Hepatocyte (in vitro differentiated cells): ENCODE results near the gene ERC2. TPM values are rescaled to one million over a fixed set of nuclear protein-coding genes. Genes with fewer than 3 reads are reported as not detected.

Source experiments
- DNase-seq: peaks from one replicate; pipeline ENCODE4 v3.0.0-alpha.2; 2016; ENCODE audit warnings: low spot score
- H2AFZ ChIP-seq: fragments of 200-600 bp; sonication (generic); 2 replicates; pipeline ENCODE4 v1.6.0; 2016; ENCODE audit warnings: antibody characterized with exemption, mild to moderate bottlenecking
- H3K27ac ChIP-seq: fragments of 200-600 bp; sonication (generic); 2 replicates; pipeline ENCODE4 v1.5.1; 2016; ENCODE audit warnings: mild to moderate bottlenecking
- H3K27me3 ChIP-seq: fragments of 200-600 bp; sonication (generic); 2 replicates; pipeline ENCODE4 v1.6.1; 2016
- H3K36me3 ChIP-seq: fragments of 200-600 bp; sonication (generic); replicated peaks from 2 replicates; pipeline ENCODE4 v1.5.1; 2016; ENCODE audit warnings: low read depth; ENCODE audit not compliant: insufficient read depth
- H3K4me1 ChIP-seq: fragments of 200-600 bp; sonication (generic); 2 replicates; pipeline ENCODE4 v1.5.1; 2016; ENCODE audit warnings: mild to moderate bottlenecking, moderate library complexity; ENCODE audit not compliant: insufficient read depth
- H3K4me2 ChIP-seq: fragments of 200-600 bp; sonication (generic); 2 replicates; pipeline ENCODE4 v1.6.0; 2016
- H3K4me3 ChIP-seq: fragments of 200-600 bp; sonication (generic); 2 replicates; pipeline ENCODE4 v1.5.1; 2016; ENCODE audit warnings: mild to moderate bottlenecking
- H3K79me2 ChIP-seq: fragments of 200-600 bp; sonication (generic); 2 replicates; pipeline ENCODE4 v1.6.0; 2017; ENCODE audit warnings: mild to moderate bottlenecking
- H3K9me2 ChIP-seq: fragments of 200-600 bp; sonication (generic); replicated peaks from 2 replicates; pipeline ENCODE4 v1.6.0; 2017; ENCODE audit warnings: mild to moderate bottlenecking; ENCODE audit not compliant: insufficient read depth
- H3K9me3 ChIP-seq: fragments of 200-600 bp; sonication (generic); 2 replicates; pipeline ENCODE4 v1.5.1; 2016; ENCODE audit warnings: low read depth, mild to moderate bottlenecking
- H4K20me1 ChIP-seq: fragments of 200-600 bp; sonication (generic); 2 replicates; pipeline ENCODE4 v1.6.0; 2016; ENCODE audit warnings: mild to moderate bottlenecking; ENCODE audit not compliant: insufficient read depth, poor library complexity, severe bottlenecking
- EZH2 ChIP-seq: fragments of 200-600 bp; sonication (generic); IDR thresholded peaks from 2 replicates; pipeline ENCODE4 v1.6.1; 2016; ENCODE audit warnings: antibody characterized with exemption, mild to moderate bottlenecking, borderline replicate concordance
- EZH2phosphoT487 ChIP-seq: fragments of 200-600 bp; sonication (generic); IDR thresholded peaks from one replicate; pipeline ENCODE4 v1.6.1; 2018; ENCODE audit warnings: antibody characterized with exemption, mild to moderate bottlenecking, low read depth, moderate library complexity; ENCODE audit not compliant: unreplicated experiment, severe bottlenecking
- WGBS: methylation state at CpG from one replicate; pipeline ENCODE4 v1.1.6; 2016; ENCODE audit warnings: low lambda C conversion rate; ENCODE audit errors: missing lambda C conversion rate; 5-methylcytosine and 5-hydroxymethylcytosine counted together
- polyA plus RNA-seq: library from polyadenylated mRNA; unstranded; fragments of >200 nt; fragmentation: Nextera tagmentation; extraction: Ambion mirVana; gene quantifications from 2 replicates; pipeline ENCODE4 v1.2.1, GENCODE V29; 2016
- total RNA-seq: library from RNA; depleted of rRNA; stranded (reverse); fragments of >200 nt; gene quantifications from 2 replicates; pipeline ENCODE4 v1.2.3, GENCODE V29; 2014
- TF ChIP-seq, protein P1 (sequence below): fragments of 200-600 bp; sonication (generic); IDR thresholded peaks from 2 replicates; pipeline ENCODE4 v1.5.1; 2016; ENCODE audit warnings: antibody characterized with exemption, mild to moderate bottlenecking; ENCODE audit not compliant: poor library complexity

Gene ERC2
- total and polyA plus RNA-seq, 2 experiments from 2014 or later, result 1.2 to 5.3 TPM

DNA sequence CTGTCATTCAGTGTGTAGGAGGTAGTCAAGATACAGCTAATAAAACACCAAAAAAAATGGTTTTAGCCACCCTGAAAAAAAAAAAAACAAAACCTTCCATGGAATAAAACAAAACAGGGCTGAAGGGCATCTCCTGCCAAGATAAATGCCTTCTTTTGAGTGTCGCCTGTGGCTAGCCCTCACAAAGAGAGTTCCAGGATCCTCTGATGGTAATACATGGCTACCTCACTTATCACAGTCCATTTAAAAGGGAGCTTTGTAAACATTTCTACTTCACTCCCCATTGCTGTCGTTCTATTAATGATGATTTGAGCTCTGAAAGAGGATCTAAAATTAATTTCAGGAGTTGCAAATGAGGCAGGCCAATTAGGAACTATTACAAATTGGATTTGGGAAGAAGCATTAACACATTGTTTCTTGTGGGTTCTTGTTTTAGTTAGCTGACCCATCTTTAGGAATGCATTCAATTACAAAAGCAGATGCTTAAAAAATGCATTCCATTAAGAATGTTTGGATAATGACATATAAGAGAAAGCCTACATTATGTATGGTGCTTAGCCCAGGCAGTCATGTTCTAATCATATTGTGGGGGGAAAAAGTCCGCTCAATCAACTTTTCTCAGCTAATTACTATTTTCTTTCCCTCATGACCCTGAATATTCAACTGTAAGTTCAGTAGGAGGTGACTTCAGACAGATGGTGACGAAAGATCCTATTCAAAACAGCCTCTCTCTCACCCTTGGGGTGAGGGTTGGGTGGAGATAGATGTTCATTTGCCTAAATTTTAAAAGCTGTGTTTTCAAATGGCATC lies 726.0 kb downstream of the ERC2 start:
- 83% methylated on average over 4 of the region's 4 CpGs for WGBS

DNA sequence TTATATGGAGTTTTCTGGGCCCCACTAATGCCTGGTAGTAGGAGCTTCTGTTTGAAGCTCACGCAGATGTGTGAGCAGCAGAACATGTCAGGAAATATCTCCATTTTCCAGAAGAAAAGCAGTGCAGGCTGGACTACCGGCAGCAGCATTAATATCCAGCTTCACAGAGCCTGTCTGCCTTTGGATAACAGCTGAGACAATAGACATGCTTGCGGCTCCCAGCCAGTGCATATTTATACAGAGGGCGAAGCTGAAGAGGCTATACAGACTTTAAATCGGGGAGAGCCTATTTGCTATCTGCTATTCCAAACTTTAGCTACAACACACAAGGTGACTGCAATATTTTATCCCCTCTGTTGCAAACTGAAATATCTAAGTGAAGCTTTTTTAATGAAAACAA lies 731.1 kb downstream of the ERC2 start:
- Histone ChIP-seq H3K9me3 (no peaks in the 10 kb centered on the region), H2AFZ (no peak overlapping the region), H3K36me3 (no peaks in the 10 kb centered on the region), H3K4me1 (no peaks in the 10 kb centered on the region), H3K9me2 (no peaks in the 10 kb centered on the region), H3K79me2 (no peaks in the 10 kb centered on the region), H3K4me2 (no peak overlapping the region), H3K27me3 (no peaks in the 10 kb centered on the region), H3K4me3 (no peak overlapping the region), H4K20me1 (no peaks in the 10 kb centered on the region), H3K27ac (no peak overlapping the region)
- 46% methylated on average over 5 of the region's 5 CpGs for WGBS
- no peak for DNase-seq
- TF ChIP-seq EZH2 (no peak), EZH2phosphoT487 (no peak)
- TF ChIP-seq, protein P1, sequence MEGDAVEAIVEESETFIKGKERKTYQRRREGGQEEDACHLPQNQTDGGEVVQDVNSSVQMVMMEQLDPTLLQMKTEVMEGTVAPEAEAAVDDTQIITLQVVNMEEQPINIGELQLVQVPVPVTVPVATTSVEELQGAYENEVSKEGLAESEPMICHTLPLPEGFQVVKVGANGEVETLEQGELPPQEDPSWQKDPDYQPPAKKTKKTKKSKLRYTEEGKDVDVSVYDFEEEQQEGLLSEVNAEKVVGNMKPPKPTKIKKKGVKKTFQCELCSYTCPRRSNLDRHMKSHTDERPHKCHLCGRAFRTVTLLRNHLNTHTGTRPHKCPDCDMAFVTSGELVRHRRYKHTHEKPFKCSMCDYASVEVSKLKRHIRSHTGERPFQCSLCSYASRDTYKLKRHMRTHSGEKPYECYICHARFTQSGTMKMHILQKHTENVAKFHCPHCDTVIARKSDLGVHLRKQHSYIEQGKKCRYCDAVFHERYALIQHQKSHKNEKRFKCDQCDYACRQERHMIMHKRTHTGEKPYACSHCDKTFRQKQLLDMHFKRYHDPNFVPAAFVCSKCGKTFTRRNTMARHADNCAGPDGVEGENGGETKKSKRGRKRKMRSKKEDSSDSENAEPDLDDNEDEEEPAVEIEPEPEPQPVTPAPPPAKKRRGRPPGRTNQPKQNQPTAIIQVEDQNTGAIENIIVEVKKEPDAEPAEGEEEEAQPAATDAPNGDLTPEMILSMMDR, result no peak

More for the DNA sequence above, 726.0 kb downstream of the ERC2 start:
- Histone ChIP-seq H2AFZ (no peak overlapping the region), H4K20me1 (no peaks in the 10 kb centered on the region), H3K79me2 (no peaks in the 10 kb centered on the region), H3K36me3 (no peaks in the 10 kb centered on the region), H3K4me3 (no peak overlapping the region), H3K27ac (no peak overlapping the region), H3K9me2 (no peaks in the 10 kb centered on the region), H3K9me3 (no peaks in the 10 kb centered on the region), H3K27me3 (no peaks in the 10 kb centered on the region), H3K4me1 (no peaks in the 10 kb centered on the region), H3K4me2 (no peak overlapping the region)
- DNase-seq, result no peak
- TF ChIP-seq EZH2, result no peak
- TF ChIP-seq, protein P1, result no peak
- no peak for TF ChIP-seq EZH2phosphoT487

DNA sequence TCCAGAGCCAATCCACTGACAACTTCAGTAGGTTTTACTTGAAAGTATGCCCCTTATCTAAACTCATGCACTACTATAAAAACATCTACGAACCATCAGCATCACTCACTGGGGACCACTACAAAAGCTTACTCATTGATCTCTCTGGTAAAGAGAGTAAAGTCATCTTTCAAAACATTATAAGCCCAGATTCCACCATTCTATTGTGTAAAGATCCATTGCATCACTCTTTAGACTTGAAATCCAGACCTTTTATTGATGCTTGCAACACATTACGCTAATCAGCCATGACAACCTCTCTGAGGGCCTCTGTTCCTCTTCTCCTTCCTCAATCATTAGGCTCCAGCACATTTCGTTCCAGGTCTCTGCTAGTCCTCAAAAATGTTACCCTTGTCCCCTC lies 732.3 kb downstream of the ERC2 start:
- Histone ChIP-seq H4K20me1 (no peaks in the 10 kb centered on the region), H3K36me3 (no peaks in the 10 kb centered on the region), H2AFZ (no peak overlapping the region), H3K27ac (no peak overlapping the region), H3K9me3 (no peaks in the 10 kb centered on the region), H3K9me2 (no peaks in the 10 kb centered on the region), H3K4me2 (no peak overlapping the region), H3K79me2 (no peaks in the 10 kb centered on the region), H3K27me3 (no peaks in the 10 kb centered on the region), H3K4me1 (no peaks in the 10 kb centered on the region), H3K4me3 (no peak overlapping the region)
- TF ChIP-seq, protein P1, result no peak
- TF ChIP-seq EZH2 (no peak), EZH2phosphoT487 (no peak)
- DNase-seq, result no peak
- WGBS, result 78% methylated on average over 3 of the region's 3 CpGs
